ENCODE measurements around the gene ARHGAP12.

DNA sequence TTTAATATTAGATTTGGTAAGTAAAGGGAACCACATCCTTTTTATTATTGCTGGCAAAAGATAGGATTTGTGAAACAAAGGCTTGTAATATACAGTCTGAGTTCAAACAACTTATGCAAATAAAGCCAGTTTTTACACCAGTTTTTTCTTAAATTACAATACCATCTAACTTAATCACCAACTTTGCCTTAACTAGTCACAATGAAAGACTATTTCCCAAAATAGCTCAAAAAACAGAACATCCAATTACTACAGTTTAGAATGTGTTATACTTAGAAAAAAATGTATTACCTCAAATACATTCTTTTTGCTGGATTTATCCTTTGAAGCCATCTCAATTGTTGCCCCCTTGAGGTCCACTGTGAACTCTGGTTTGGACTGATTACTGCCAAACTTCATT lies 108.5 kb downstream of the ARHGAP12 start:
- TF ChIP-seq EZH2 (IDR thresholded peaks at IDR 0.05; ENCODE audit: borderline replicate concordance, low read length): no peak
- TF ChIP-seq CTCF (conservative IDR thresholded peaks at IDR 0.05 in 1 of 2, IDR thresholded peaks at IDR 0.05 in 1 of 2; ENCODE audit: extremely low read depth in 1 of 2, insufficient read depth in 1 of 2, low read depth in 1 of 2, low read length in 2 of 2): no peak

Measured in mammary epithelial cell (primary cell).